Uterus (tissue), 2 donors: ENCODE data around the gene NT5DC3.

Experiments
- CTCF ChIP-seq, 4 experiments: fragments of 200-600 bp in 2 of 4; fragments of 450-650 bp in 2 of 4; sonication (generic) in 2 of 4; IDR thresholded peaks; one replicate each; pipeline ENCODE4 v1.5.1; 2016 to 2019; ENCODE audit warnings: antibody characterized with exemption in 4 of 4, mild to moderate bottlenecking in 2 of 4, moderate library complexity in 1 of 4
- POLR2A ChIP-seq, 2 donors: fragments of 450-650 bp; IDR thresholded peaks; one replicate each; pipeline ENCODE4 v1.6.1; 2016; ENCODE audit warnings: antibody characterized with exemption in 2 of 2, mild to moderate bottlenecking in 1 of 2, moderate library complexity in 1 of 2

- peak in 2 of 4 experiments; percentile 15 to 26 for TF ChIP-seq CTCF (IDR thresholded peaks at IDR 0.05)
- no peak for TF ChIP-seq POLR2A (IDR thresholded peaks at IDR 0.05)
Observed at GRCh38 chr12:103848917-103849491, 8.0 kb upstream of the NT5DC3 start.
